ENCODE results near the gene PLAAT3.

- TF ChIP-seq ZBTB33 (IDR thresholded peaks at IDR 0.05; ENCODE audit: borderline replicate concordance, low read depth), result no peak
- TF ChIP-seq PBX3 (IDR thresholded peaks at IDR 0.05), result no peak
Measured at GRCh38 chr11:63551889-63552266, 62.4 kb downstream of the PLAAT3 start.
